Measurements from ENCODE around the gene HP.

DNA sequence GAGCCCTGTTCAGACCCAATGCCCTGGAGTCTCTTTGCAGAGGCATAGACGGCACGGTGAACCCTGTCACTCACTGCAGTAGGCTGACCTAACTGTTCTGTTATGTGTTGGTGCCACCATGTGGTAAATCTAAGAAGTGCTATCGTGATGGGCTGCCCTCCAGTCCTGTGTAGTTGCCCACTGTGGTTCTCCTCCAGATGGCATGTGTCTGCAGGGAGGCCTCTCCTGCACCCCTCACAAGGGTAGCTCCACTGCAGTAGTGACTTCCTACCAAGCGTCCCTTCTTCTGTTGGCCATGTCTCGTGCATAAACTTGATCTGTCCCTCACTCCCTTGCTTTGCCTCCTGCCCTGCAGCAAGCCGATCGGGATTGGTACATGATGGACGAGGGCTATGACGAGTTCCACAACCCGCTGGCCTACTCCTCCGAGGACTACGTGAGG lies 45.1 kb downstream of the HP start:
- no peak for TF ChIP-seq TAF1 (IDR thresholded peaks at IDR 0.05; ENCODE audit: borderline replicate concordance, insufficient read depth, low read length)
- TF ChIP-seq POLR2AphosphoS5 (IDR thresholded peaks at IDR 0.05; ENCODE audit: low read depth, low read length) = no peak
- no peak for TF ChIP-seq SIN3A (IDR thresholded peaks at IDR 0.05; ENCODE audit: borderline replicate concordance, insufficient read depth, low read length)
- no peak for TF ChIP-seq REST (IDR thresholded peaks at IDR 0.05; ENCODE audit: insufficient read depth in 1 of 2, low read depth in 2 of 2, low read length in 2 of 2)
